ENCODE measurements around the gene PSKH1.
A peak's percentile ranks its signal among the peaks of the same experiment; 100 is the strongest.

Gene PSKH1

DNA sequence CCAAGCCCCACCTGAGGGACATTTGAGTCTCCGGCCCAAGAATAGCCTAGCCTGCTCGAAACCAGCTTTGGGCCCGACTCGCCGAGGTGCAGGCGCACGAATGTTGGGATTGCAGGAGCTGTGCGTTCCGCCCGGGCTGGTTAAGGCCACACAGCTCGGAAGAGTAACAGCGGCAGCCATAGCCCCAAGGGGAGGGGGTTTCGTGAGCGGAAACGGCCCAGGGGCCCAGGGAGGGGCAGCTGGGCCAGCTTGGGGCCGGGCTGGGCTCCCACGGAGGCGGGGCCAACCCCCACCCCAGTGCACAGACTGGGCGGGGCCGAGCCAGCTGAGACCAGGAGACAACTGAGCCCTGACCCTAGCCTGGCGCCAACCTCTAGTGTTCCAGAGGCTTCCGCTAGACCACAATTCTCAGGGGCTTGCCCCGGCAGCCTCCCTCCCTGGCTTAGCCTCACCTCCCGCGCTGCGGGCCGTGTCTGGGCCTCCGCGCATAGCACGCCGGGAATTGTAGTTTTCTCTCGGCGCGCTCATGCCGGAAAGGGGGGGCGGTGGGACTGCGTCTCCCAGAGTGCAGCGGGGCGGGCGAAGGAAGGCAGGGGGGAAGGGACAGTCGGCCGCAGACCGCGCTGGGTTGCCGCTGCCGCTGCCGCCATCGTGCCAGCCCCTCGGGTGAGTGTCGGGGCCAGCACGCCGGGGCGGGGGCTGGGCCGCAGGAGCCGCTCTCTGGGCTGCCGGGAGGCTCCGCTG is 46.6 kb upstream of the PSKH1 start, which contains the start of gene NUTF2:
NUTF2 (plus strand) TSS at position 614 of the 744 bp plus-strand sequence. CDS start 18,198 bp downstream, outside the sequence.
- peaks cover 53% of the 10 kb centered on the region for H3K4me1 Mint-ChIP-seq
- peak within 1 kb of the TSS; percentile 93 for H3K4me3 Mint-ChIP-seq

DNA sequence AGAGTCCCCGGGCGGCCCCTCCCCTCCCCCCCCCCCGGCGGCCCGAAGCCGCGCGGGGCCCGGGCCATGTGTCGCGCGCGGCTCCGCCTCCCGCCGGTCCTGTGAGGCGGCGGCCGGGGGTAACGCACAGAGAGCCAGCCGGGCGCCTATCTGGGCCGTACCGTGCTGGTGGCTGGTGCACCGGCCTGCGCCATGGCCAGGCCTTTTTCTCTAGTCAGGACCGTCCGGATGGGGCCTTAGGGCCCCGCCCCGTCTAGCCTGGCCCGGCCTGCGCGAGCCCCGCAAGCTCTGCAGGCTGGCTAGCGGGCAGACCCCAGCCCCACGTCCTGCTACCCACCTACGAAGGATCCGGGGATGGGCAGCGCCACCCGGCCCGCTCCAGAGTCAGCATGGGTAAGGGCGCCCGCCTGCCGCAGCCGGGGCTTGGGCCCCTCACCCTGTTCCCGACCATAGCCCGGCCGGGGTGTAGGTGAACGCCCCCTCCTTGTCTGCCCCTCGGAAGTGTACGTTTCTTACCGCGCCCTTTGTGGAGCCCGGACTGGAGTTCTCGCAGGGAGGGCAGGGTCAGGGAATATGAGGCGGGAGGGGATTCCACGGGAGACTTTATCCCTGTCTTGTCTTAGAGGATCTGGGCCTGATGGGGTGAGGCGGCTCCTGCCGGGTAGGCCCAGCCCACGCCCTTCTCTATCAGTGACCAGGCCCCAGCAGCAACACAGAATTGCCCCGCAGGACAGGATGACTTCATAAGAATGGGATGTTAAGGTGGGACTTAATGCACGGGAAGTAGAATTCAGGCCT is 45.8 kb upstream of the PSKH1 start, which contains the start of gene CENPT:
CENPT (minus strand) TSS at position 630 of the 798 bp plus-strand sequence. CDS start 13,834 bp downstream, outside the sequence.
- Mint-ChIP-seq H3K36me3 (ENCODE audit: low read depth) (peaks cover 16% of the 10 kb centered on the region), H3K4me3 (peak within 1 kb of the TSS; percentile 93), H3K4me1 (peaks cover 51% of the 10 kb centered on the region), H3K27ac (peak within 1 kb of the TSS; percentile 95), H3K9me3 (no peaks in the 10 kb centered on the region), H3K27me3 (ENCODE audit: low read depth, poor library complexity) (no peaks in the 10 kb centered on the region)
- TF ChIP-seq, protein P1, sequence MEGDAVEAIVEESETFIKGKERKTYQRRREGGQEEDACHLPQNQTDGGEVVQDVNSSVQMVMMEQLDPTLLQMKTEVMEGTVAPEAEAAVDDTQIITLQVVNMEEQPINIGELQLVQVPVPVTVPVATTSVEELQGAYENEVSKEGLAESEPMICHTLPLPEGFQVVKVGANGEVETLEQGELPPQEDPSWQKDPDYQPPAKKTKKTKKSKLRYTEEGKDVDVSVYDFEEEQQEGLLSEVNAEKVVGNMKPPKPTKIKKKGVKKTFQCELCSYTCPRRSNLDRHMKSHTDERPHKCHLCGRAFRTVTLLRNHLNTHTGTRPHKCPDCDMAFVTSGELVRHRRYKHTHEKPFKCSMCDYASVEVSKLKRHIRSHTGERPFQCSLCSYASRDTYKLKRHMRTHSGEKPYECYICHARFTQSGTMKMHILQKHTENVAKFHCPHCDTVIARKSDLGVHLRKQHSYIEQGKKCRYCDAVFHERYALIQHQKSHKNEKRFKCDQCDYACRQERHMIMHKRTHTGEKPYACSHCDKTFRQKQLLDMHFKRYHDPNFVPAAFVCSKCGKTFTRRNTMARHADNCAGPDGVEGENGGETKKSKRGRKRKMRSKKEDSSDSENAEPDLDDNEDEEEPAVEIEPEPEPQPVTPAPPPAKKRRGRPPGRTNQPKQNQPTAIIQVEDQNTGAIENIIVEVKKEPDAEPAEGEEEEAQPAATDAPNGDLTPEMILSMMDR (IDR thresholded peaks at IDR 0.05) = no peak
- no peak for DNase-seq

More for the DNA sequence above, 46.6 kb upstream of the PSKH1 start, which contains the start of gene NUTF2:
- Mint-ChIP-seq H3K36me3 (ENCODE audit: low read depth) (peaks cover 16% of the 10 kb centered on the region), H3K9me3 (no peaks in the 10 kb centered on the region), H3K27me3 (ENCODE audit: low read depth, poor library complexity) (no peaks in the 10 kb centered on the region), H3K27ac (peak within 1 kb of the TSS; percentile 99)
- peak; percentile 97 for DNase-seq
- TF ChIP-seq, protein P1 (IDR thresholded peaks at IDR 0.05) = no peak

DNA sequence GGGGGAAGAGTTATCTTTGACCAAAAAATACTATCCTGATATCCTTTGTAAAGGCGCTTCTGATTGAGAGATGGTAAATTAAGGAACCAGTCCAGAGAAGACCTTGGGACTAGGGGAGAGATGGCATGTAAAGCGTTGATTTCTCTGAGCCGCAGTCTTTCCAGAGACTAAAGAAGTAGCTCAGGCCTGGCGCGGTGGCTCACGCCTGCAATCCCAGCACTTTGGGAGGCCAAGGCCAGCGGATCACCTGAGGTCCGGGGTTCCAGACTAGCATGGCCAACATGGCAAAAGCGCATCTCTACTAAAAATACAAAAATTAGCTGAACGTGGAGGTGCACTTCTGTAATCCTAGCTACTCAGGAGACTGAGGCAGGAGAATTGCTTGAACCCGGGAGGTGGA is 44.9 kb upstream of the PSKH1 start:
- Mint-ChIP-seq H3K27ac (peak overlapping the region; percentile 95), H3K4me1 (peaks cover 46% of the 10 kb centered on the region), H3K4me3 (peak overlapping the region; percentile 93), H3K36me3 (ENCODE audit: low read depth) (peaks cover 16% of the 10 kb centered on the region), H3K9me3 (no peaks in the 10 kb centered on the region), H3K27me3 (ENCODE audit: low read depth, poor library complexity) (no peaks in the 10 kb centered on the region)
- no peak for DNase-seq
- TF ChIP-seq, protein P1 (IDR thresholded peaks at IDR 0.05) = no peak

DNA sequence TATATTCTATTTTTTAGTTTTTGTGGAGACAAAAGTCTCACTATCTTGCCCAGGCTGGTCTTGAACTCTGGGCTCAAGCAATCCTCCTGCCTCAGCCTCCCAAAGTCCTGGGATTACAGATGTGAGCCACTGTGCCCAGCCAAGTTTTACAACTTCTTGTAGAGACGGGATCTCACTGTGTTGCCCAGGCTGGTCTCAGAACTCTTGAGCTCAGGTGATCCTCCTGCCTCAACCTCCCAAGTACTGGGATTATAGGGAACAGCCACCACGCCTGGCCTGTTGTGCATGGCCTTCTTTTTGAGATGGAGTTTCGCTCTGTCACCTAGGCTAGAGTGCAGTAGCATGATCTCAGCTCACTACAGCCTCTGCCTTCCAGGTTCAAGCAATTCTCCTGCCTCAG is 39.4 kb upstream of the PSKH1 start:
- Mint-ChIP-seq H3K9me3 (no peaks in the 10 kb centered on the region), H3K36me3 (ENCODE audit: low read depth) (peaks cover 33% of the 10 kb centered on the region), H3K4me3 (no peak overlapping the region), H3K27me3 (ENCODE audit: low read depth, poor library complexity) (peaks cover 2% of the 10 kb centered on the region), H3K27ac (no peak overlapping the region), H3K4me1 (peaks cover 26% of the 10 kb centered on the region)
- TF ChIP-seq, protein P1 (IDR thresholded peaks at IDR 0.05) = no peak
- DNase-seq = no peak

DNA sequence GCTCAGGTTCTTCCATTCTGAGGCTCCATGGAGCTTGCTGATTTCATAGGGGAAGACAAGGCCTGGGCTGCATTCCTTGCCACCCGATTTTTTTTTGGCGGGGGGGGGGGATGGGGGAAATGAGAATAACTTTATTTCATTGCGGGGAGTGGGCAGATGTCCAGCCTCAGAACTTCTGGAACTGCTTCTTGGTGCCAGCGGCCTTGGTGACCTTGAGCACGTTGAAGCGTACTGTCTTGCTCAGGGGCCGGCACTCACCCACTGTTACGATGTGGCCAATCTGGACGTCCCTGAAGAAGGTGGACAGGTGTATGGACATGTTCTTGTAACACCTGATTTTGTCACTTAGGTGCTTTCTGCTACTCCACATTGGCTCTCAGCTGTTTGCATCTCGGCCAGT is 37.3 kb upstream of the PSKH1 start:
- Mint-ChIP-seq H3K4me1 (peaks cover 22% of the 10 kb centered on the region), H3K27me3 (ENCODE audit: low read depth, poor library complexity) (peaks cover 2% of the 10 kb centered on the region), H3K9me3 (no peaks in the 10 kb centered on the region), H3K4me3 (no peak overlapping the region), H3K36me3 (ENCODE audit: low read depth) (peaks cover 31% of the 10 kb centered on the region), H3K27ac (no peak overlapping the region)
- DNase-seq = no peak
- TF ChIP-seq, protein P1 (IDR thresholded peaks at IDR 0.05) = no peak

All from nephron progenitor cell (in vitro differentiated cells).